HG03175 (cell line): ENCODE results near the gene AHNAK.
"Not testable (repeated sequence)": the region's sequence is repeated elsewhere in the genome, so short reads cannot be mapped to it uniquely, and the experiment has no call there.

Experiments used
- ATAC-seq: cut with Tn5 transposase; IDR thresholded peaks from one replicate; pipeline ENCODE4 v1.9.1; 2021; ENCODE audit warnings: mild to moderate bottlenecking, moderate library complexity; ENCODE audit not compliant: unreplicated experiment

Gene AHNAK

GRCh38 chr11:62572431-62572830 is 25.8 kb upstream of the AHNAK start:
- no peak for ATAC-seq

- not testable (repeated sequence) for ATAC-seq
These were observed 24.9 kb upstream of the AHNAK start for GRCh38 chr11:62571493-62571892.

- not testable (repeated sequence) for ATAC-seq
These were observed 24.3 kb upstream of the AHNAK start for GRCh38 chr11:62570903-62571302.

GRCh38 chr11:62569611-62570010 is 23.0 kb upstream of the AHNAK start:
- ATAC-seq, result no peak

- ATAC-seq, result no peak
These were observed 20.5 kb upstream of the AHNAK start for GRCh38 chr11:62567018-62567633.

- no peak for ATAC-seq
These were observed 19.6 kb upstream of the AHNAK start for GRCh38 chr11:62566247-62566646.

GRCh38 chr11:62565100-62565802 is 18.6 kb upstream of the AHNAK start:
- ATAC-seq, result no peak

- not testable (repeated sequence) for ATAC-seq
These were observed 15.1 kb upstream of the AHNAK start for GRCh38 chr11:62561677-62562230.

GRCh38 chr11:62560566-62561103 is 14.0 kb upstream of the AHNAK start:
- ATAC-seq, result no peak

GRCh38 chr11:62559626-62560025 is 13.0 kb upstream of the AHNAK start:
- ATAC-seq, result not testable (repeated sequence)

- no peak for ATAC-seq
These were observed 12.6 kb upstream of the AHNAK start for GRCh38 chr11:62559204-62559603.

GRCh38 chr11:62558669-62559068 is 12.1 kb upstream of the AHNAK start:
- ATAC-seq, result no peak

- ATAC-seq, result peak; percentile 31
These were observed 10.4 kb upstream of the AHNAK start for GRCh38 chr11:62556875-62557631.

- ATAC-seq, result peak; percentile 37
These were observed 9.7 kb upstream of the AHNAK start for GRCh38 chr11:62556108-62556874.

- ATAC-seq, result peak; percentile 43
These were observed 9.0 kb upstream of the AHNAK start for GRCh38 chr11:62555464-62556107.

GRCh38 chr11:62554387-62555167 is 8.0 kb upstream of the AHNAK start:
- no peak for ATAC-seq

GRCh38 chr11:62553839-62554361 is 7.3 kb upstream of the AHNAK start:
- ATAC-seq, result no peak

GRCh38 chr11:62553080-62553838 is 6.7 kb upstream of the AHNAK start:
- ATAC-seq, result no peak
